ENCODE data around the gene GAD2.

Gene GAD2

GRCh38 chr10:26216585-26217395, at the start of gene GAD2:
GAD2 (plus strand) TSS chr10:26216774; CDS start chr10:26216810, 36 bp downstream.
- DNase-seq, result no peak

GRCh38 chr10:26169466-26169865, 47.1 kb upstream of the GAD2 start:
- no peak for DNase-seq

- DNase-seq, result no peak
Observed at GRCh38 chr10:26172131-26172530, 44.4 kb upstream of the GAD2 start.

- no peak for DNase-seq
Observed at GRCh38 chr10:26173837-26174236, 42.7 kb upstream of the GAD2 start.

- DNase-seq, result no peak
Observed at GRCh38 chr10:26177341-26177740, 39.2 kb upstream of the GAD2 start.

- DNase-seq, result no peak
Observed at GRCh38 chr10:26194275-26194674, 22.3 kb upstream of the GAD2 start.

- DNase-seq, result no peak
Observed at GRCh38 chr10:26197248-26197647, 19.3 kb upstream of the GAD2 start.

- no peak for DNase-seq
Observed at GRCh38 chr10:26198119-26198518, 18.5 kb upstream of the GAD2 start.

- no peak for DNase-seq
Observed at GRCh38 chr10:26199841-26200240, 16.7 kb upstream of the GAD2 start.

- DNase-seq, result no peak
Observed at GRCh38 chr10:26205223-26205622, 11.4 kb upstream of the GAD2 start.

- no peak for DNase-seq
Observed at GRCh38 chr10:26211781-26212444, 4.7 kb upstream of the GAD2 start.

GRCh38 chr10:26212511-26212910, 4.1 kb upstream of the GAD2 start:
- no peak for DNase-seq

- no peak for DNase-seq
Observed at GRCh38 chr10:26213157-26213800, 3.3 kb upstream of the GAD2 start.

GRCh38 chr10:26214004-26214403, 2.6 kb upstream of the GAD2 start:
- no peak for DNase-seq

- DNase-seq, result no peak
Observed at GRCh38 chr10:26214551-26215395, 1.8 kb upstream of the GAD2 start.

- no peak for DNase-seq
Observed at GRCh38 chr10:26215396-26215934, 1.1 kb upstream of the GAD2 start.

GRCh38 chr10:26215935-26216584, 514 bp upstream of the GAD2 start:
- peak; percentile 71 for DNase-seq

- DNase-seq, result no peak
Observed at GRCh38 chr10:26217396-26218086, 967 bp downstream of the GAD2 start.

- DNase-seq, result no peak
Observed at GRCh38 chr10:26219676-26220075, 3.1 kb downstream of the GAD2 start.

- DNase-seq, result no peak
Observed at GRCh38 chr10:26220901-26221300, 4.3 kb downstream of the GAD2 start.

GRCh38 chr10:26221541-26221940, 5.0 kb downstream of the GAD2 start:
- DNase-seq, result no peak

- DNase-seq, result no peak
Observed at GRCh38 chr10:26222563-26222962, 6.0 kb downstream of the GAD2 start.

Measured in activated CD8-positive, alpha-beta memory T cell treated with anti-CD3 and anti-CD28 coated beads, Interleukin-2, amount 50 U/mL, for 48 hours (primary cell).